OCI-LY1 (cell line): Measurements from ENCODE around the gene ZKSCAN3.

Experiments used
- H2AFZ ChIP-seq: fragments of 200-600 bp; sonication (generic), shearing (Covaris generic); 2 replicates; pipeline ENCODE4 v1.6.0; 2014; ENCODE audit warnings: antibody characterized with exemption, mild to moderate bottlenecking, low read length
- H3F3A ChIP-seq: fragments of 200-600 bp; sonication (generic), shearing (Covaris generic); 2 replicates; pipeline ENCODE4 v1.6.0; 2014; ENCODE audit warnings: mild to moderate bottlenecking, antibody characterized with exemption, low read length, moderate library complexity; ENCODE audit not compliant: insufficient read depth
- H3K27ac ChIP-seq: fragments of 200-600 bp; sonication (generic); 2 replicates; pipeline ENCODE4 v1.5.1; 2014; ENCODE audit warnings: low read length, mixed run types, mild to moderate bottlenecking, low read depth; ENCODE audit not compliant: poor library complexity, severe bottlenecking
- H3K27me3 ChIP-seq: fragments of 200-600 bp; sonication (generic); 2 replicates; pipeline ENCODE4 v1.6.0; 2014; ENCODE audit warnings: antibody characterized with exemption, mild to moderate bottlenecking, low read length, moderate library complexity; ENCODE audit not compliant: insufficient read depth
- H3K36me3 ChIP-seq: fragments of 200-600 bp; sonication (generic); 2 replicates; pipeline ENCODE4 v1.6.1; 2014; ENCODE audit warnings: mild to moderate bottlenecking, antibody characterized with exemption, low read length, moderate library complexity, mixed read lengths; ENCODE audit not compliant: insufficient read depth
- H3K4me1 ChIP-seq: fragments of 200-600 bp; sonication (generic); 2 replicates; pipeline ENCODE4 v1.5.1; 2014; ENCODE audit warnings: mild to moderate bottlenecking, low read length, moderate library complexity; ENCODE audit not compliant: insufficient read depth, severe bottlenecking
- H3K4me2 ChIP-seq: fragments of 200-600 bp; sonication (generic), shearing (Covaris generic); 2 replicates; pipeline ENCODE4 v1.6.1; 2014; ENCODE audit warnings: low read length
- H3K4me3 ChIP-seq: fragments of 200-600 bp; sonication (generic); 2 replicates; pipeline ENCODE4 v1.5.1; 2014; ENCODE audit warnings: low read length, low read depth, mild to moderate bottlenecking, mixed read lengths; ENCODE audit not compliant: poor library complexity, severe bottlenecking
- H3K79me2 ChIP-seq: fragments of 200-600 bp; shearing (Covaris generic); 2 replicates; pipeline ENCODE4 v1.6.1; 2016; ENCODE audit warnings: mixed run types, low read length, mixed read lengths; ENCODE audit not compliant: insufficient read depth
- H3K9ac ChIP-seq: fragments of 200-600 bp; sonication (generic), shearing (Covaris generic); 2 replicates; pipeline ENCODE4 v1.6.1; 2014; ENCODE audit warnings: mild to moderate bottlenecking, low read length, mixed read lengths
- H3K9me2 ChIP-seq: fragments of 200-600 bp; sonication (generic), shearing (Covaris generic); 2 replicates; pipeline ENCODE4 v1.6.1; 2014; ENCODE audit warnings: low read depth, mild to moderate bottlenecking, low read length, mixed read lengths
- H3K9me3 ChIP-seq: fragments of 200-600 bp; shearing (Covaris generic); 2 replicates; pipeline ENCODE4 v1.6.1; 2014; ENCODE audit warnings: low read length, mixed read lengths
- H4K20me1 ChIP-seq: fragments of 200-600 bp; sonication (generic), shearing (Covaris generic); 2 replicates; pipeline ENCODE4 v1.6.0; 2016; ENCODE audit warnings: mild to moderate bottlenecking, low read length; ENCODE audit not compliant: insufficient read depth
- CTCF ChIP-seq: fragments of 200-600 bp; sonication (generic), shearing (Covaris generic); IDR thresholded peaks from 2 replicates; pipeline ENCODE4 v1.5.1; 2017; ENCODE audit warnings: mild to moderate bottlenecking, antibody characterized with exemption, low read length, moderate library complexity, mixed read lengths
- EZH2 ChIP-seq: fragments of 200-600 bp; sonication (generic), shearing (Covaris generic); IDR thresholded peaks from 2 replicates; pipeline ENCODE4 v1.8.0; 2017; ENCODE audit warnings: borderline replicate concordance, mixed run types, mild to moderate bottlenecking, antibody characterized with exemption, low read length, moderate library complexity, mixed read lengths

ZKSCAN3 gene

GRCh38 chr6:28349344-28349891 lies 329 bp upstream of the ZKSCAN3 start:
- TF ChIP-seq CTCF (no peak), EZH2 (no peak)
- H3K9me2 ChIP-seq = no peaks in the 10 kb centered on the region
- no peak overlapping the region for H3K27ac ChIP-seq
- H3K4me1 ChIP-seq = peaks cover 19% of the 10 kb centered on the region
- H3K9me3 ChIP-seq = peaks cover 3% of the 10 kb centered on the region; the same call in 1 of the 2 replicates
- H3F3A ChIP-seq = no peaks in the 10 kb centered on the region
- H3K36me3 ChIP-seq = peaks cover 14% of the 10 kb centered on the region
- peak overlapping the region; percentile 94 for H3K4me2 ChIP-seq
- H4K20me1 ChIP-seq = no peaks in the 10 kb centered on the region
- peak overlapping the region; percentile 87 for H3K9ac ChIP-seq
- H3K4me3 ChIP-seq = peak overlapping the region; percentile 92
- peak overlapping the region; percentile 100 for H2AFZ ChIP-seq
- H3K27me3 ChIP-seq = no peaks in the 10 kb centered on the region
- peaks cover 16% of the 10 kb centered on the region for H3K79me2 ChIP-seq

GRCh38 chr6:28351087-28351486 lies 1.3 kb downstream of the ZKSCAN3 start:
- Histone ChIP-seq H3K36me3 (peaks cover 20% of the 10 kb centered on the region), H2AFZ (no peak overlapping the region), H3K4me2 (peak overlapping the region; percentile 94), H3K27me3 (no peaks in the 10 kb centered on the region), H3F3A (no peaks in the 10 kb centered on the region), H3K9me3 (peaks cover 8% of the 10 kb centered on the region; the same call in 1 of the 2 replicates), H3K4me1 (peaks cover 27% of the 10 kb centered on the region), H3K9me2 (no peaks in the 10 kb centered on the region), H3K79me2 (peaks cover 16% of the 10 kb centered on the region), H3K9ac (peak overlapping the region; percentile 87), H3K27ac (peak overlapping the region; percentile 1), H3K4me3 (peak overlapping the region; percentile 92), H4K20me1 (no peaks in the 10 kb centered on the region)
- TF ChIP-seq CTCF = no peak

GRCh38 chr6:28351493-28351925 lies 1.8 kb downstream of the ZKSCAN3 start:
- H3K4me2 ChIP-seq = peak overlapping the region; percentile 94
- peaks cover 16% of the 10 kb centered on the region for H3K79me2 ChIP-seq
- H3K4me3 ChIP-seq = peak overlapping the region; percentile 92
- no peaks in the 10 kb centered on the region for H3F3A ChIP-seq
- H4K20me1 ChIP-seq = no peaks in the 10 kb centered on the region
- no peak overlapping the region for H2AFZ ChIP-seq
- TF ChIP-seq CTCF (no peak), EZH2 (no peak)
- peaks cover 20% of the 10 kb centered on the region for H3K36me3 ChIP-seq
- H3K4me1 ChIP-seq = peaks cover 30% of the 10 kb centered on the region
- H3K27me3 ChIP-seq = no peaks in the 10 kb centered on the region
- no peak overlapping the region for H3K27ac ChIP-seq
- H3K9me3 ChIP-seq = peaks cover 8% of the 10 kb centered on the region; the same call in 1 of the 2 replicates
- no peaks in the 10 kb centered on the region for H3K9me2 ChIP-seq
- H3K9ac ChIP-seq = no peak overlapping the region
